RWPE1 (cell line): ENCODE results near the gene VARS1.
A peak's percentile ranks its signal among the peaks of the same experiment; 100 is the strongest.

Experiments
- CTCF ChIA-PET: fragments of 350-600 bp; sonication (Branson Sonifier 250); formaldehyde crosslinking; extraction: SDS; loops from one replicate; lab custom pipeline; 2021; lab: Yijun Ruan, JAX
- POLR2A ChIA-PET: fragments of 400-600 bp; formaldehyde crosslinking; extraction: SDS; loops from one replicate; lab custom pipeline; 2020; ENCODE audit warnings: antibody characterized with exemption; ENCODE audit not compliant: low non-redundant PET; lab: Yijun Ruan, JAX
- DNase-seq: peaks from one replicate; pipeline ENCODE4 v3.0.0; 2012; ENCODE audit warnings: low spot score
- H3K27ac ChIP-seq: fragments of 450-650 bp; 2 replicates; pipeline ENCODE4 v1.5.1; 2017
- CTCF ChIP-seq: fragments of 450-650 bp; conservative IDR thresholded peaks from 2 replicates; pipeline ENCODE4 v1.5.1; 2017; ENCODE audit warnings: low read depth, mild to moderate bottlenecking

Gene VARS1

GRCh38 chr6:31765559-31765909 lies 30.0 kb downstream of the VARS1 start:
- ChIA-PET CTCF (interaction anchor here (0.6 kb wide), 1 partner anchor 185 kb away, joined by 3 read pairs; no protein-coding TSS in a partner anchor), POLR2A (no interaction called here)
- DNase-seq = no peak
- no peak for TF ChIP-seq CTCF
- no peak overlapping the region for H3K27ac ChIP-seq

GRCh38 chr6:31764198-31764597 lies 31.4 kb downstream of the VARS1 start:
- POLR2A ChIA-PET = no interaction called here
- CTCF ChIA-PET = no interaction called here

GRCh38 chr6:31763619-31763940 lies 32.0 kb downstream of the VARS1 start:
- CTCF ChIA-PET = no interaction called here
- DNase-seq = peak; percentile 58
- H3K27ac ChIP-seq = peak overlapping the region; percentile 66
- POLR2A ChIA-PET = no interaction called here
- TF ChIP-seq CTCF = no peak

More at GRCh38 chr6:31764198-31764597, 31.4 kb downstream of the VARS1 start:
- H3K27ac ChIP-seq = peak overlapping the region; percentile 66
- no peak for TF ChIP-seq CTCF
- DNase-seq = no peak

- no peak for DNase-seq
- TF ChIP-seq CTCF = no peak
- peak overlapping the region; percentile 66 for H3K27ac ChIP-seq
- ChIA-PET POLR2A (no interaction called here), CTCF (no interaction called here)
These were observed 32.5 kb downstream of the VARS1 start for GRCh38 chr6:31762878-31763618.

- CTCF ChIA-PET = no interaction called here
- peak within 1 kb of the TSS; percentile 66 for H3K27ac ChIP-seq
- POLR2A ChIA-PET = no interaction called here
- no peak for TF ChIP-seq CTCF
- no peak for DNase-seq
These were observed 33.2 kb downstream of the VARS1 start, which contains the start of gene SAPCD1 for GRCh38 chr6:31762356-31762755. SAPCD1 (plus strand) TSS chr6:31762656; CDS start chr6:31763055, 399 bp downstream.

- CTCF ChIA-PET = no interaction called here
- DNase-seq = no peak
- no peak for TF ChIP-seq CTCF
- H3K27ac ChIP-seq = no peak overlapping the region
- POLR2A ChIA-PET = no interaction called here
These were observed 34.2 kb downstream of the VARS1 start for GRCh38 chr6:31761343-31761742.
